Gastrocnemius medialis (tissue), 4 donors: ENCODE measurements around the gene CKAP4.

Experiments
- POLR2A ChIP-seq, 2 donors: fragments of 450-650 bp; IDR thresholded peaks; one replicate each; pipeline ENCODE4 v1.6.1; 2017; ENCODE audit warnings: antibody characterized with exemption in 2 of 2, mild to moderate bottlenecking in 2 of 2, moderate library complexity in 2 of 2
- TF ChIP-seq, protein P1 (sequence below), 5 experiments: fragments of 450-650 bp in 3 of 5; fragments of 200-600 bp in 2 of 5; sonication (generic) in 2 of 5; IDR thresholded peaks in 4 of 5; conservative IDR thresholded peaks in 1 of 5; 1 replicate in 4 of 5; 2 replicates in 1 of 5; pipeline ENCODE4 v1.5.1; 2016 to 2019; ENCODE audit warnings: antibody characterized with exemption in 5 of 5, mild to moderate bottlenecking in 3 of 5, moderate library complexity in 3 of 5

DNA sequence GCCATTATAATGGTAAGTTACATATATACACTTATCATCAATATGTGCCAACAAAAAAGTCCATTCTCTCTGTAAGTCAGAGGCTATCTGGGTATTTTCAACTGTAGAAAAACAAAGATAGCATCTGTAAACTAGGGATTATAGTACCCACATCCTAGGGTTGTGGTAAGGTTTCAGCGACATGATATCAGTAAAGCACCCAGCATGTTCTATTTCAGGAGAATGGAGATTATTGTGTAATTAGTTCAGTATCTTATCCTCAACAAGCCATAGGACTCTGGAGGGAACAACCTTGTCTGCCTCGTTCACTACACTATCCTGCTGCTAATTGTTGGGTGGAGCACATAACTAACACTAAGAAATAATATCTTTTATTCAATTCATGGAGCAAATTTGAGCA lies 19.7 kb upstream of the CKAP4 start:
- TF ChIP-seq, protein P1, sequence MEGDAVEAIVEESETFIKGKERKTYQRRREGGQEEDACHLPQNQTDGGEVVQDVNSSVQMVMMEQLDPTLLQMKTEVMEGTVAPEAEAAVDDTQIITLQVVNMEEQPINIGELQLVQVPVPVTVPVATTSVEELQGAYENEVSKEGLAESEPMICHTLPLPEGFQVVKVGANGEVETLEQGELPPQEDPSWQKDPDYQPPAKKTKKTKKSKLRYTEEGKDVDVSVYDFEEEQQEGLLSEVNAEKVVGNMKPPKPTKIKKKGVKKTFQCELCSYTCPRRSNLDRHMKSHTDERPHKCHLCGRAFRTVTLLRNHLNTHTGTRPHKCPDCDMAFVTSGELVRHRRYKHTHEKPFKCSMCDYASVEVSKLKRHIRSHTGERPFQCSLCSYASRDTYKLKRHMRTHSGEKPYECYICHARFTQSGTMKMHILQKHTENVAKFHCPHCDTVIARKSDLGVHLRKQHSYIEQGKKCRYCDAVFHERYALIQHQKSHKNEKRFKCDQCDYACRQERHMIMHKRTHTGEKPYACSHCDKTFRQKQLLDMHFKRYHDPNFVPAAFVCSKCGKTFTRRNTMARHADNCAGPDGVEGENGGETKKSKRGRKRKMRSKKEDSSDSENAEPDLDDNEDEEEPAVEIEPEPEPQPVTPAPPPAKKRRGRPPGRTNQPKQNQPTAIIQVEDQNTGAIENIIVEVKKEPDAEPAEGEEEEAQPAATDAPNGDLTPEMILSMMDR (IDR thresholded peaks at IDR 0.05 in 4 of 5, conservative IDR thresholded peaks at IDR 0.05 in 1 of 5) = no peak
- TF ChIP-seq POLR2A (IDR thresholded peaks at IDR 0.05) = no peak
